NCI-H446 (cell line): Measurements from ENCODE around the gene PHACTR2.

Experiments used
- DNase-seq, 2 experiments: peaks; one replicate each; lab custom pipeline; 2025; lab: John Stamatoyannopoulos, UW

Gene PHACTR2

DNA sequence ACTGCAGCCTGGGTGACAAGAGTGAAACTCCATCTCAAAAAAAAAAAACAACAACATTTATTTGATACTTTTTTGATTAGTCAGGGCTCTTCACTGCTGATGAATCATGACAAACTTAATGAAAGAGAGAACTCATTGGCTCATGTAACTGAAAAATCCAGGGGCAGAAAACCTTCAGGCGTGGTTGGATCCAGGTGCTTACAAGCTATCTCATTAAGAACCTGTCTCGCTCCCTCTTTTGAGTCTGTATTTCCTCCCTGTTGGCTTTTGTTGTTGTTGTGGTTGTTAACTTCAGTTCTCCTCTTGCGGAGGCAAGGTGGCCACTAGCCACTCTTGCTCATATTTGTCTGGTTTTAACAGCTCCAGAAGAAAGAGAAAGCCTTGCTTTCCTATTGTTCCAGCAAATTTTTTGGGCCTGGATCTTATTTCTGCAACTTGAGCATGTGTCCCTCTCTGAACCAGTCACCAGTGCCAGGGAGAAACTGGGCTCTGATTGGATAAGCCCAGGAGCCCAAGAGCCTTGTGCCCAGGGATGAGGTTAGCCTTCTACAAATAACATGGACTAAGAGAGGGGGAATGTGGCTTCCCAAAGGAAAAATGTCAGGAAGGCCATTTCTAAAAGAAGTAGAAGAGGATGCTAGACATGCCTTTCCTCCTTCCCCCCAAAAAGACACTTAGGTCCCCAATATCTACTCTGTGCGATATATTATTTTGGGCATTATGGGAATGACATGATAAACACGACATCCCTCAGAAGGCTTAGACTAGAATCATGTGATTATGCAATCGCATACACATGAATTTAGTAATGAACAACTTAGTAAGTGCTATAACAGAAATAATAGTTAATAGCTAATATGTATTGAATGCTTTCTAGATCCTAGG, 64.5 kb downstream of the PHACTR2 start:
- no peak for DNase-seq

DNA sequence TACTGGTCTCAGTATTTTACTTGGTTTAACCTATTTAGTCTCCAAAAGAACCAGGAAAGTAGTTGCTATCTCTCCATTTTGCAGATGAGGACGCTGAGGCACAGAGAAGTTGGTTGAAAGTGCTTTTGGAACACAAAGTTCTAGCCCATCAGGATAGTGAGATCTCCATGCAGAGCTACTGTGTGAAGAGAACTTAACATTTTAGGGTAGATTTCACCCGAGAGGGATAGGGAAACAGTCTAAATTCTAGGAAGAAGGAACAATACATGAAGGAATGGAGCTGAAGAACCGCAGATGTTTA, 65.1 kb downstream of the PHACTR2 start:
- no peak for DNase-seq

DNA sequence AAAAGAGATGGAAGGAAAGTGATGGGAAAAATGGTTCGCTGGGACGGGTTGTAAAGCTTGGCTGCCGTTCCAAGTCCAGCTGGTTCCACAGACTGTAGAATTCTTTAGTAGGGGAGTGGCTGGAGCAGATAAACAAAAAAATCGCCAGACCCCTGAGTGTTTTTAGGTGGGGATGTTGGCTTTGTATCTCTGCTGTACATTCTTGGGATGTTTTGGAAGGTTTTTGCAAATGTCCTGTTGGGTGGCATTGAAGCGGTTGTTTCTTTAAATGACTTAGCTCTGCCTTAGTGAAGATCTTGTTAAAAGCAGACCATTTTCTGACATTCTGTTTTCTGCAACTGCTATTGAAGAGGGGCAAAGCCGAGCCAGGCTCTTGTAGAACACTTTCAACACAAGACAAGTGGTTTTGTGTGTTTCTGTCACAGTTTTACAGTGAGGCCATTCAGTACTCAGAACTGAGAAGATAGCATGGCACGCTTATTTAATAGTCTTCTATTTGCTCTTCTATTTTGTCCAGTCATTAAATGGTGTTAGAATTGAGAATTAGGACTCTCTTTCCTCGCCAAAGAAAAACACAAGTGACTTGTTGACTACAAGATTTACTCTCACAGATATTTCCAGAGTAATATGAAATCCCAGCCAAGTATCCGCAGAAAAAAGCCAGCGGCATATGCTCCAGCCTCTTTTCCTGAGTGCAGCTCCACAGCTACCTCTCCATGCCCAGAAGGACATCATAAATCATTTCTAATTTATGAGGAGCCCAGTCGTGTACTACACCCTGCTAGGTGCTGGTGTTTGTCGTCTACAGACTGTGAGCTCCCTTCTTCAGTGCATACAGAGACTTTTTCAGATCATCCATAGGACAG, 65.8 kb downstream of the PHACTR2 start:
- DNase-seq: peak; percentile 57 to 70

DNA sequence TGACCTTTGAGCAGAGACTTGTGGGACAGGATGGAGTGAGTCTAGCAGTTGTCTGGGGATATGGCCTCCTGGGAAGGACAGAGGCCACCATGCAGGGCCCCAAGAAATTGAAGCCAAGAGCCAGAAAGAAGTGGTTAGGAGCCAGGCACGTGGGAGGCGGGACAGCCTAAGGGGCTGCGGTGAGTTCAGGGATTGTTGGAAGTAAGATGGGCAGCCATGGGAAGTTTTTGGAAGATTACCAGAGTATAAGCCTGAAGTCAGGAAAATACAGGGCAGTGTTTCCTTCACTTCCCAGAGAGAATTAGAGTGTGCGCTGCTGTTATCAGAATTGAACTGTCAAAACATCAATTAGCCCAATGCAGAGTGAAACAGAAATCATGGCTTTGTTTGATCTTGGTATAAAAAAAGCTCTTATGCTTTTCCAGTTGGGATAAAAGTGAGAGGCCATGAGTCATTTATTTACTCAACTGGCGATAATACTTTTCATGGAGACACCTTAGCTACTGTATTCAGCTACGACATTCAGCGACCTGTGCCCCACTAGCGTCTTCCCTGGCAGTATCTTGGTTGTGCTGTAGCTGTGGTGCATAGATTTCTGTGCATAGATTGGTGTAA, 66.9 kb downstream of the PHACTR2 start:
- DNase-seq: peak; percentile 19 to 26

DNA sequence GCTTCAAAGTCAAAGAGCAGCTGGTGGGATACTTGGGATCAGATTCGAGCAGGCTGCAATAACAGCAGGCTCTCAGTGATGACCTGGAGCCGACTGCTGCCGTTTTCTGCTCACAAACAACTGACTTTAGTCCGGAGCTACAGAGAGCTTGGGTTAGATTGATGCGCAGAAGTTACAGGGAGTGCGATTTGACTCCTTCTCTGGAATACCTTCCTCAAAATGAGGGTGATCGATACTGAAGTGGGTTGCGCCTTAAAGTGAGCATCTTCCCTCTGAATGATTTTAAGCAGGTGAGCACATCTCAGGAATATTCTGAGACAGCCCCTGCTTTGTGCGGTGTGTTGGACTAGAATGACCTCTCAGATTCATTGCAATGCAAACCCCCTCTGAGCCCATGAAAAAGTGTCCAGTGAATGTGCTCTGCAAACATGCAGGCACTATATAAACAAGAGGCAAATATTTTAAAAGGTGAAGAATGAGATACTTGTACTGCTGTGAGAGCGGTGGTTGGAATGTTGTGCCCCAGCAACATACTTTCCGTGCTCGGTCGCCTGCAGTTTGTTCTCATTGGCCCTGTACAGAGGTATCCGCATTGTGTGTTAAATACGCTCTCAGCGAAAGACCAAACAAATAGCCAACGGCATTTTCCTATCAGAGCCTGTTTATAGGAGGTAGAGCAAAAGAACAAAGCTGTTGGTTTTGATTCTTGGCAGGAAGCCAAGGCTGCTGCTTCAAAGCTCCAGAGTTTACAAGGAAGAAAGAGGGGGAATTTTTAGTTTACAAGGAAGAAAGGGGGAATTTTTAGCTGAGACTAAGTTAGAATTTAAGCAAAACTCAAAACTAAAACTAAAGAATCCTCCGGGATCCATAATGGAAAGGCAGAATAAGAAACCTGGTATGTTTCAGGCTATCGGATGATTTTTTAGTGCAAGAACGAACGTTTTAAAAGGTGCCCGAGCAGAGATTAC, 67.7 kb downstream of the PHACTR2 start:
- peak in 1 of 2 experiments; percentile 25 for DNase-seq

DNA sequence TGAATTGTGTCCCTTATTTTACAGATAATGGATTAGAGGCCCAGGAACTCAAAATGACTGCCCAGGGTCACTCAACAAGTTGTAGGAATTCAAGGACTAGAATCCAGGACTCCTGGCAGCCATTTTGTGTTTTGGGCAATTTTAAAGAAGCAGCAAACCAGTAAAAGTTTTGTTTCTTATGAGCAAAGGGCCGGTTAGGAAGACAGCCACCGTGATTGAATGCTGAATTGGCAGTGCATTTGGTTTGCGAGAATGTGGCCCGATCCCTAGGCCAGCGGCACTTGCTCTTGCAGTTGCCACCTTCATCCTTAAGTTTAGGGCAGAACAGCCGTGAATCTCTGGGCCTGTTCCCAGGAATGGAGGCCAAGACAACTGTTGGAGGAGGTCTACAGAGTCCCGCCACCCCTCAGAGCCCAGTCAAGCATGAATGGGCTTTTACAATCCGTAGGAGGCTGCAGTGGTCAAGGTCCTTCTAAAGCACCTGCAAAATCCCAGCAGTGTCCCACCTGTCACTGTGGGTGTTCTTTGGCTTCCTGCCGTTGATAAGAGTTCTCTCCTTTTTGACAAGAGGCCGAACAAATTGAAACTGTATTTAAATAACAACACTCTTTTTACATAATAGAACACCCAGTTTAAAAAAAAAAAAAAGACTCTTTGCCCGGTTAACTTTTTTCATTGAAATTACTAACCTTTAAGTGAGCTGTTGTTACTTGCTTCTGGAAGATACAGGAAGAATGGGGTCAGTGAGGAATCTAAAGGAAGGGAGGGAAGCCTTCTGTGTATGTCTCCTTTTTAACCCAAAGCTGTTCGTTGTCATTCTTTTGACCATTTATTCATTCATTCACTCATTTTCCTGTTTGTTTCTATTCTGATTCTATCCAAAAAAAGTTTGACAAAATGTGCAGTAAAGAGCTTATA, 68.7 kb downstream of the PHACTR2 start:
- DNase-seq: no peak

DNA sequence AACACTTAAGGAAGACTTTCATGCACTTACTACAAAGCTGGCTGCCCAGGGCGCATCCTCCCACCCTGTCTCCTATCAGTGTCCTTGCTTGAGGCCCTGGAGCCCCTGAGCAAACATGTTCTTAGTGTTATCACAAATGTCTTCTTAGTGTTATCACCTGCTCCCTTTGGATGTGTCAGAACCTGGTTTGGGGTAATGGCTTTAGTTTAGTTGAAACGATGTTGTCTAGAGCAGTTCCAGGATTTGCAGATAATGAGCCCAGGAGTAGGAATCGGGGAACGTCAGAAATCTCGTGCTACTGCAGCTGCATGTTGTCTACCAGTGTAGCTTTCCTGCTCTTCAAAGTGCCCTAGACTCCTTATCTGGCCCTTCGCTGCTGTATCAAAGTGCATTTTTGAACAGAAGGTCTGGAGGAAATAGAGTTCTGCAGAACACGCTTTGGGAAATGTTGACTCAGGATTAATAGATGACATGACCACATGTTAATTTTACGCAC, 69.6 kb downstream of the PHACTR2 start:
- no peak for DNase-seq

DNA sequence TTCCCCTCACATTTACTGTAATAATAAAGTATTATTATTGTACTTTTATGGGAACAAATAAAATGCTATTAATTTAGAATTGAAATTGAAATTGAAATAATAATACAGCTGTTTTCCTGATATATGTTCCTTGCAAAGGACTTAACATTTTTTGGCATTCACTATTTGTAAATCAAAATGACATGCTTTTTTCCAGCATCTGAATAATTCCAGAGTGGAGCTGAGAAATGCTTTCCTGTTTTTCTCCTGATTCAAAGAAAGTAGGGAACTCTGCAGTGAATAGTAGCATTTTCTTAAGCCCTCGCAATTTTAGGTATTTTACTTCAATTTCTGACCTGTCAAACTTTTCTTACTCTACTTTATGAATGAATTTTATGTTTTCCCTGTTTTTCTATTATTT, 72.1 kb downstream of the PHACTR2 start:
- no peak for DNase-seq

DNA sequence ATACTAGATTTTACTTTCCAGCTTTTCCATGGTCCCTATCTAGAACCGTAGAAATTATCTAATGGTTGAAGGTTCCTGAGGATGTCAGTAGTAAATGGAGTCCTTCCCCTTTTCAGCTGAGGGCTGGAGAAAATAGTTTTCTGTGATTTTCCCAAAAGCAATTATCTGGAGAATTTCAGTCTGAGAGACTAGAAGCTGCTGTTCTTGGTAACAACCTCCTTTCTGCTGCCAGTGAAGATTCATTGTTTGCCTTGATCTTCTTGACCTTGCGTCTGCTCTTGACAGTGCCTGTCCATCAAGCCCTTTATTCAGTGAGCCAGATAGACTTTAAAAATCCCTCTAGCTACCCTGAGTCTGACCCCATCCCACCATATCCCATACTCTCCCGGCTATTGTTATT, 73.1 kb downstream of the PHACTR2 start:
- no peak for DNase-seq

DNA sequence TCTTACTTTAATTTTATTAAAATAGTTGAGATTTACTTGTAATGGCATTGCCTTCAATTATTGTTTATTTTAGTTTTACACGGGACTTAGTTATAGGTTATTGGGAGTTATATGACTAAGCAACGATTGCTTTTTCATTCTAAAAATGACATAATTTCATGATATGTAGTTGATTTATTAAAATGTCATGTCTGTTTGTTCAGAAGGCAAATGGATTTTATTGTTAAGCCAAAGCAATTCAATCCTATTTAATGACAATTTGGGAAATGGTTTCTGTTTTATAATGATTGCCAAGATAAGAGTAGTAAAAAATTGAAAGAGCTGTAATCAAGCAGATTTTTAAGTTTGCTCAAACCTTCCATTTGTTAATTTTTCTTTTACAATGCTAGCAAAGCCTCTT, 74.7 kb downstream of the PHACTR2 start:
- DNase-seq: no peak

DNA sequence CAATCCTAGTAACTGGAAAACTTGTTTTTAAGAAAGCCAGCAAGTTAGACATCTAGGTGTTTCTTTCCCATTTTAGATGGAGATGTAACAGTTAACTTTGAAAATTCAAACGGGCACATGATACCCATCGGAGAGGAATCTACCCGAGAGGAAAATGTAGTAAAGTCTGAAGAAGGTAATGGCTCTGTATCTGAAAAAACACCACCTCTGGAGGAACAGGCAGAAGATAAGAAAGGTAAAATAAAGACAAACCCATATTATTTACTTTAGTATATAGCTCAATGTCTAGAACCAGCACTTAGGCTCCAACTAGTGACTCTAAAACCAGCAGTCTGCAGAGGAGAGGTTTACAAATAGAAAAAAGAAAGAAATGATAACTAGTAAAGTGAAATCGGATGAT, 75.9 kb downstream of the PHACTR2 start:
- DNase-seq: no peak

DNA sequence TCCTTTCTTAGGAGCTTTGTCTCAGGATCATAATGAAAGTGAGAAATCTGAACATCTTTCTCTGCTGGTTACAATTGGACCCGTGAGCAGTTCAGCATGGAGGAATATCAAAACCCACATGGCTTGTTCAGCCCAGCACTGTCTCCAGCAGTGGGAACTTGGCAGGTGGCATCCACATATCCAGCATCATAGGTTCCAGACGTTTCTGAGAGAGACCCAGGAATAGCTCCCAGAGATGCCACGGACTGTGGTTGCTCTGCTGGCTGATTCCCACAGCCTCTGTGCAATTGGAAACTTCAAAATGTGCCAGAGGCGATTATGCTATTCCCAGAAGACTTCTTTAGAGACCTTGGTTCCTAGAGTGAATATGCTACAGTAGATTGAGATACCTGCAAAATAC, 76.4 kb downstream of the PHACTR2 start:
- DNase-seq: no peak

DNA sequence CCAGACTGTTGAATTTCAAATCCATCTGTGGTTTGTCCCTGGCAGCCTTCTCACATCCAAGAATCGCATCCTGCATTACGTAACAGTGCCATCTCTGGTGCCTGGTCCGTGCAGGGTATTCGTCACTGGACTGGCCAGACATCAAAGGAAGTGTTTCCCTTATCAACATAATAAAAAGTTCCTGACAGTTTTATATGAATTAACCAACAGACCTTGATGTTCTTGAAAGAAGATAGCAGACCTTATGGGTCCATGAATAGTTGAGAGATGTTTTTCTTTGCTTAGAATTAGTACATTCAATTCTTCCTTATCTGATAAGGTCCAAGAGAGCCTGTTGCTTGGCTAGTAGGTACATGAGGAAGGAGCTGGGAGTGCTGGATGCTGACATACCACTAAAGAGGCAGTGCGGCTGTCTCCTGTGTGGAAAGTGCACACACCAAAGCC, 77.6 kb downstream of the PHACTR2 start:
- DNase-seq: no peak

DNA sequence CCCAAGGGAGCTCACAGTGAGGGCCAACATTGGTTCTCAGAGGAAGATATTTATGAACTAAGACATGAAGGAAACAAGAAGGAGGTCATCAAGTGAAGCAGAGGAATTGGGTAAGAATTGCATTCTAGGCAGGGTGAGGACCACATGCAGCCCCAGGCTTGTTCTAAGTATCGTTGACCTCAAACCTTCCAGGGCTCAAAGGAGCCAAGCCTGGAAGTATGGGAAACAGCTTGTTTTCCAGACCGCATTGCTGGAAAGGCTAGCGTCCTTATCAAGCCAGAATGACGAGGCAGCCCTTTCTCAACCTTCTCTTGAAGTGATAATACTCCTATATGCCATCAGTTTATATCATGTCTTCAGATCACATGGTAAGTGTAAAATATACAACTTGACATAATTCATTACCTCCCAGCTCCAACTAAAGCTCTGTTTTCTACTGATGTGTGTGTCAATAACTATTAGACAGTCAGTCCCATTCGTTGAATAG, 79.6 kb downstream of the PHACTR2 start:
- DNase-seq: no peak

DNA sequence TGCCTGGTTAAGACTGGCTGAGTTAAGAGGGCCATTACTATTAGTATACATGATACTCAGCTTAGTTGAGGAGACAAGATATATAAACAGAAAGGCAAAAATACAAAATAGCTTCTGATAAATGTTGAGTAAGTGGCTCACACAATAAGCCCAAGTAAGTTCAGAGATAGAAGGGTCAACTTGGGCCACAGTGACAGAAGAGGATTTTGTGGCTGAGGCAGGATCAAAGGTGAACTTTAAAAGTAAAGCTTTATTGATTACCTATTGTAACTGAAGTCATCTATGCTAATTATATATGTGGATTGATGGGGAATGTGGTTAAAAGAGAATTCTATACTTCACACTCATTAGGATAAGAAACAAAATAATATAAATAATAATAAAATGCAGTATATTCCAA, 80.8 kb downstream of the PHACTR2 start:
- no peak for DNase-seq

DNA sequence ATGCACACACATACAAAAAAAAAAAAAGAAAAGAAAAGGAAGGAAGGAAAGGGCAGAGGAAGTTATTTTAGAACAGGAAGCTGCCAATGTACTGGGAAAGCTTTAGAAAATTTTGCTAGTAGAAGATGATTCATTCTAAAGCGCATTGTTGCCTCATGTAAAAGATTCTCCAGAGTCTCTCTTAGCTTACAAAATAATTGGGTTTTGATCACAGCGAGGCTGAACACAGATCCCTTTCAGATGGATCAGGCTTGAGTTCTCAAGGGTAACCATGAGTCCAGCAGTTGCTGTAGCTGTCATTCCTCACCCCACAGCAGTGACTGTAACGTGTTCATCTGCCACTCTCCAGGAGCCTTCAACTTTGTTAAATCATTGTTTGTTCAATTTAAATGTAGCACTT, 81.9 kb downstream of the PHACTR2 start:
- no peak for DNase-seq

DNA sequence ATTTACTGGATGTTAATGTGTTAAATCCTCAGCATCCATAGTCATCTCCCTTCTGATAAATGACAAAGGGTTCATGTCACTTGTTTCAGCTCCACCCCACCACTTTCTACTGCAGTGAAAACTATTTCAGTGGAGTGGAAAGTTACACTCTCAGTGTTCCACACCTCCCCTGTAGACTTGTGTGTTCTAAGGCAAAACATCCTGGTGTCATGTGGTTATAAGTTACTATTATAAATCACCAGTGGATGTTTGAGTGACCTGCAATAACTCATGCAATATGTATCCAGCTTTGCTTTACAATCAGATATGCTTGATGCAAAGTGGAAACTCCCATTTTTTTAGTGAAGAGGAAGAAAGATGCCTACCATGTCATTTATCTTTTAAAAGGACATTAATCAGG, 83.3 kb downstream of the PHACTR2 start:
- DNase-seq: no peak

DNA sequence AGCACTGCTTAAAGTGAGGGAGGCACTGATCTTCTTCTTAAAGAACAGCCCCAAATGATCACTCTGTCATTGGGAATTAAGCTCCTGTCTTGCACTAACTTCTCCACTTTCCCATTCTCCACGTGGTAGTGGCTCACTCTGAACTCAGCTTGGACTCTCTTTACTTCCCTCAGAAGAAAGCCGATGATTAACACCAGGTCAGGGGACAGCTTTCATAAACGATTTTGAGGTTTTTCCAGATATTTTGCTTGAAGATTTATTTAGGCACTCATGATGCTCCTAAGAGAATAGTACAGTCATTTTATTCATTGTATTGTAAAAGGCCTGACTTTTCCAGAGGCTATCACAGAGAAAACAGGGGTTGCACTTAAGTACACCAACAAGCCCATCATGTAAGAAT, 84.4 kb downstream of the PHACTR2 start:
- no peak for DNase-seq

DNA sequence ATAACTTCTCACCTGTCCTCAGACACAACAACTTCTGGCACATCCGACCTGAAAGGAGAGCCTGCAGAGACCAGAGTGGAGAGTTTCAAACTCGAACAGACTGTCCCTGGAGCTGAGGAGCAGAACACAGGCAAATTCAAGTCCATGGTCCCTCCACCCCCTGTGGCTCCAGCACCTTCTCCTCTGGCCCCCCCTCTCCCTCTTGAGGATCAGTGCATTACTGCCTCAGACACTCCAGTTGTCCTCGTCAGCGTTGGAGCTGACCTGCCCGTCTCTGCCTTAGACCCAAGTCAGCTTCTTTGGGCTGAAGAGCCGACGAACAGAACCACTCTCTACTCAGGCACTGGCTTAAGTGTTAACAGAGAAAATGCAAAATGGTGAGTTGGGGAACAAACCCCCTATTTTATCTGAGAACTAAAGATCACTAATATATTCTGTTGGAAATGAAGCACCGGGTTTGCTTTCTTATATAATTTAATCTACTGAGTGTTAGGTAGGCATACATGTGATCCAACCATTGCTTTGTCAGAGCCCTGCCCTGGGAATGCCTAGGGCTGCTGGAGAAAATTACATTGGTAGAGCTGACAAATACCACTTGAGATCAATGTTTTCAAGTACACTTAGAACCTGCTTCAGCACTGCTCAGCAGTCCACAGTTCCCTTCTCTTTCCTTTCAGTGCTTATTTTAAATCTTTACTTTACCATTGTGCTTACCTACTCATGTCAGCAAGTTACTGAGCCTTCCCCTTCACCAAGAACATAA, 87.8 kb downstream of the PHACTR2 start:
- no peak for DNase-seq
